ENCODE data around the gene SAE1. TPM values are rescaled to one million over a fixed set of nuclear protein-coding genes. Genes with fewer than 3 reads are reported as not detected.
"Not testable (repeated sequence)": the region's sequence is repeated elsewhere in the genome, so short reads cannot be mapped to it uniquely, and the experiment has no call there.

The SAE1 gene
- total RNA-seq, 2 donors from 2014 or later: 14.5 to 21.5 TPM

- TF ChIP-seq, protein P1, sequence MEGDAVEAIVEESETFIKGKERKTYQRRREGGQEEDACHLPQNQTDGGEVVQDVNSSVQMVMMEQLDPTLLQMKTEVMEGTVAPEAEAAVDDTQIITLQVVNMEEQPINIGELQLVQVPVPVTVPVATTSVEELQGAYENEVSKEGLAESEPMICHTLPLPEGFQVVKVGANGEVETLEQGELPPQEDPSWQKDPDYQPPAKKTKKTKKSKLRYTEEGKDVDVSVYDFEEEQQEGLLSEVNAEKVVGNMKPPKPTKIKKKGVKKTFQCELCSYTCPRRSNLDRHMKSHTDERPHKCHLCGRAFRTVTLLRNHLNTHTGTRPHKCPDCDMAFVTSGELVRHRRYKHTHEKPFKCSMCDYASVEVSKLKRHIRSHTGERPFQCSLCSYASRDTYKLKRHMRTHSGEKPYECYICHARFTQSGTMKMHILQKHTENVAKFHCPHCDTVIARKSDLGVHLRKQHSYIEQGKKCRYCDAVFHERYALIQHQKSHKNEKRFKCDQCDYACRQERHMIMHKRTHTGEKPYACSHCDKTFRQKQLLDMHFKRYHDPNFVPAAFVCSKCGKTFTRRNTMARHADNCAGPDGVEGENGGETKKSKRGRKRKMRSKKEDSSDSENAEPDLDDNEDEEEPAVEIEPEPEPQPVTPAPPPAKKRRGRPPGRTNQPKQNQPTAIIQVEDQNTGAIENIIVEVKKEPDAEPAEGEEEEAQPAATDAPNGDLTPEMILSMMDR (IDR thresholded peaks at IDR 0.05): peak; percentile 96 to 99 (median 98)
- TF ChIP-seq POLR2A (IDR thresholded peaks at IDR 0.05): no peak
- H3K4me1 ChIP-seq: peaks cover 52% of the 10 kb centered on the region
- DNase-seq: peak; percentile 89 to 94 (median 91)
- H3K27ac ChIP-seq: peak overlapping the region in 3 of 4 donors; percentile 44 to 71 (median 47)
- intact Hi-C loops (cut with DNase I): no loop called here
- H3K4me3 ChIP-seq: no peak overlapping the region
- H3K9me3 ChIP-seq: no peaks in the 10 kb centered on the region
- ATAC-seq: peak; percentile 83
- H3K27me3 ChIP-seq: peaks cover 0 to 5% of the 10 kb centered on the region in 2 donors
- 2 to 3% methylated on average over 38 to 46 of the region's 46 CpGs for WGBS, 2 donors
- no peaks in the 10 kb centered on the region for H3K36me3 ChIP-seq (replicated peaks in 1 of 2; ENCODE audit: insufficient read depth in 1 of 2, low read depth in 2 of 2)
These were observed 113.3 kb downstream of the SAE1 start for GRCh38 chr19:47243776-47244547.

GRCh38 chr19:47247308-47247990 lies 116.8 kb downstream of the SAE1 start:
- no peaks in the 10 kb centered on the region for H3K27me3 ChIP-seq
- H3K4me3 ChIP-seq: no peak overlapping the region
- DNase-seq (peak; percentile 78 to 87 (median 80)), ATAC-seq (peak; percentile 52)
- no peaks in the 10 kb centered on the region for H3K36me3 ChIP-seq (replicated peaks in 1 of 2; ENCODE audit: insufficient read depth in 1 of 2, low read depth in 2 of 2)
- H3K27ac ChIP-seq: no peak overlapping the region
- H3K4me1 ChIP-seq: peaks cover 26% of the 10 kb centered on the region
- TF ChIP-seq, protein P1 (IDR thresholded peaks at IDR 0.05): peak; percentile 84 to 95 (median 87)
- no peak for TF ChIP-seq POLR2A (IDR thresholded peaks at IDR 0.05)
- 23% methylated on average over 25 of the region's 25 CpGs for WGBS, 2 donors
- intact Hi-C loops (cut with DNase I): loop anchor here (5.0 kb wide), 2 partner anchors 40 to 100 kb away; no protein-coding TSS in a partner anchor
- no peaks in the 10 kb centered on the region for H3K9me3 ChIP-seq

DNA sequence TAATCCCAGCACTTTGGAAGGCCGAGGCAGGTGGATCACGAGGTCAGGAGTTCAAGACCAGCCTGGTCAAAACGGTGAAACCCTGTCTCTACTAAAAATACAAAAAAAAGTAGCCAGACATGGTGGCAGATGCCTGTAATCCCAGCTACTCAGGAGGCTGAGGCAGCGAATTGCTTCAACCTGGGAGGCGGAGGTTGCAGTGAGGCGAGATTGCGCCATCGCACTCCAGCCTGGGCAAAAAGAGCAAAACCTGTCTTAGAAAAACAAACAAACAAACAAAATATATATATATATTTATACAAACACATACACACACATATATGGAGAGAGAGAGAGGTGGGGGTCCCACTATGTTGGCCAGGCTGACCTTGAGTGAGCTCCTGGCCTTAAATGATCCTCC lies 122.4 kb downstream of the SAE1 start:
- H3K4me3 ChIP-seq; H3K36me3 ChIP-seq (replicated peaks in 1 of 2; ENCODE audit: insufficient read depth in 1 of 2, low read depth in 2 of 2); ATAC-seq; intact Hi-C loops (cut with DNase I); H3K27me3 ChIP-seq; H3K9me3 ChIP-seq; H3K27ac ChIP-seq; DNase-seq: not testable (repeated sequence)
- WGBS, 2 donors: 89 to 90% methylated on average over 8 of the region's 8 CpGs
- peaks cover 14% of the 10 kb centered on the region for H3K4me1 ChIP-seq

GRCh38 chr19:47253467-47253881 lies 122.8 kb downstream of the SAE1 start:
- H3K4me1 ChIP-seq: peaks cover 19% of the 10 kb centered on the region
- no peaks in the 10 kb centered on the region for H3K27me3 ChIP-seq
- WGBS, 2 donors: 73 to 86% methylated on average over 3 of the region's 3 CpGs
- intact Hi-C loops (cut with DNase I): no loop called here
- TF ChIP-seq POLR2A (IDR thresholded peaks at IDR 0.05): no peak
- TF ChIP-seq, protein P1 (IDR thresholded peaks at IDR 0.05): no peak
- no peaks in the 10 kb centered on the region for H3K36me3 ChIP-seq (replicated peaks in 1 of 2; ENCODE audit: insufficient read depth in 1 of 2, low read depth in 2 of 2)
- no peak overlapping the region for H3K4me3 ChIP-seq
- DNase-seq: no peak
- no peak overlapping the region for H3K27ac ChIP-seq
- ATAC-seq: no peak
- no peaks in the 10 kb centered on the region for H3K9me3 ChIP-seq

DNA sequence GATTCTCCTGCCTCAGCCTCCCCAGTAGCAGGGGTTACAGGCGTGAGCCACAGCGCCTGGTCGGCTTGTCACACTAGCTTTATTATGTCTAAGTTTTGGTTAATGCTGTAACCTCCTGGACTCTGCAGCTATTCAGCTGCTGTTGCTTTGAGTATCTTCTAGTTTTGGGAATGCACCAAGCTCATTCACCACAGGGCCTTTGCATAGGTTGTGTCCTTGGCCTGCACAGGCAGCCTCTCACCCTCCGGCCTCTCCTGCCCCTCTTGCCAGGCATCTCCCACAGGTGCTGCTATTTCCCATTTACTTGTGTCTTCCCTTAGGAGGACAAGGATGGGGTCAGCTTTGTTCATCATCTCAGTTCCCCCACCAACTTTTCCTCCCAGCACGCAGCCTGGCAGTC lies 123.3 kb downstream of the SAE1 start:
- intact Hi-C loops (cut with DNase I): no loop called here
- WGBS, 2 donors: 92% methylated on average over 5 of the region's 5 CpGs
- DNase-seq: no peak

More for the DNA sequence above, 123.3 kb downstream of the SAE1 start:
- no peaks in the 10 kb centered on the region for H3K27me3 ChIP-seq
- no peak for ATAC-seq
- no peaks in the 10 kb centered on the region for H3K9me3 ChIP-seq
- H3K4me1 ChIP-seq: peaks cover 24% of the 10 kb centered on the region
- H3K36me3 ChIP-seq (replicated peaks in 1 of 2; ENCODE audit: insufficient read depth in 1 of 2, low read depth in 2 of 2): no peaks in the 10 kb centered on the region
- H3K4me3 ChIP-seq: no peak overlapping the region
- no peak for TF ChIP-seq POLR2A (IDR thresholded peaks at IDR 0.05)
- TF ChIP-seq, protein P1 (IDR thresholded peaks at IDR 0.05): no peak
- H3K27ac ChIP-seq: no peak overlapping the region
